GM12878 (cell line): ENCODE results near the gene GTF2F2. TPM values are rescaled to one million over a fixed set of nuclear protein-coding genes. Genes with fewer than 3 reads are reported as not detected.

Experiments
- CREM ChIP-seq: IDR thresholded peaks from 2 replicates; pipeline ENCODE4 v1.6.1; 2014; ENCODE audit warnings: antibody characterized with exemption, low read depth
- IKZF2 ChIP-seq, 2 experiments: fragments of 450-650 bp; IDR thresholded peaks; 2 replicates each; pipeline ENCODE4 v1.6.1; 2017; ENCODE audit warnings: mild to moderate bottlenecking in 2 of 2, moderate library complexity in 2 of 2
- KDM1A ChIP-seq: fragments of 200-600 bp; sonication (generic); IDR thresholded peaks from 2 replicates; pipeline ENCODE4 v1.6.1; 2016; ENCODE audit warnings: borderline replicate concordance
- LARP7 ChIP-seq: fragments of 450-650 bp; IDR thresholded peaks from 2 replicates; pipeline ENCODE4 v1.6.1; 2017; ENCODE audit warnings: mild to moderate bottlenecking
- MTA2 ChIP-seq: fragments of 450-650 bp; IDR thresholded peaks from 2 replicates; pipeline ENCODE4 v1.6.1; 2016; ENCODE audit warnings: low read depth, mild to moderate bottlenecking, moderate library complexity
- MTA3 ChIP-seq: IDR thresholded peaks from 2 replicates; pipeline ENCODE4 v1.6.1; 2012; ENCODE audit warnings: low read length, inconsistent platforms, borderline replicate concordance
- POU2F2 ChIP-seq: IDR thresholded peaks from 3 replicates; pipeline ENCODE4 v1.6.1; 2011; ENCODE audit warnings: low read depth, mild to moderate bottlenecking, low read length, borderline replicate concordance
- RELA ChIP-seq: fragments of 450-650 bp; IDR thresholded peaks from 2 replicates; pipeline ENCODE4 v1.8.0; 2014; ENCODE audit warnings: borderline replicate concordance; ENCODE audit not compliant: partially characterized antibody
- RUNX3 ChIP-seq: IDR thresholded peaks from 2 replicates; pipeline ENCODE4 v1.6.1; 2012; ENCODE audit warnings: low read length, inconsistent platforms
- SUPT20H ChIP-seq: IDR thresholded peaks from 2 replicates; pipeline ENCODE4 v1.6.1; 2011; ENCODE audit warnings: low read depth, mild to moderate bottlenecking, low read length, moderate library complexity, borderline replicate concordance; ENCODE audit not compliant: control insufficient read depth
- YY1 ChIP-seq: IDR thresholded peaks from 2 replicates; pipeline ENCODE4 v1.6.1; 2011; ENCODE audit warnings: low read depth, mild to moderate bottlenecking, low read length
- polyA plus RNA-seq, 11 experiments: library from polyadenylated mRNA; depleted of rRNA in 4 of 11; unstranded in 6 of 11; stranded (reverse) in 5 of 11; fragments of >200 nt; fragmentation: Nextera tagmentation in 4 of 11; fragmentation: Illumina TruSeq in 1 of 11; extraction: Ambion mirVana in 4 of 11; extraction: Trizol in 1 of 11; gene quantifications; 1 replicate in 1 of 11; 2 replicates in 10 of 11; pipeline versions ENCODE4 v1.2.1 to v1.2.3, GENCODE V29; 2011 to 2016; ENCODE audit warnings: inconsistent platforms in 2 of 11, missing spikeins in 2 of 11, low read depth in 1 of 11
- total RNA-seq, 4 experiments: library from RNA; depleted of rRNA in 3 of 4; stranded (reverse); fragments of >200 nt in 3 of 4; fragmentation: Illumina TruSeq in 1 of 4; extraction: Trizol in 1 of 4; gene quantifications; 2 replicates each; pipeline versions ENCODE4 v1.2.1 to v1.2.3, GENCODE V29; 2013 to 2021
- TF ChIP-seq, protein P1 (sequence below): IDR thresholded peaks from 2 replicates; pipeline ENCODE4 v1.6.1; 2011; ENCODE audit warnings: borderline replicate concordance, low read depth, mild to moderate bottlenecking, moderate library complexity, low read length; ENCODE audit not compliant: insufficient read depth, poor library complexity, severe bottlenecking
- TF ChIP-seq, protein P2 (sequence below): IDR thresholded peaks from 2 replicates; pipeline ENCODE4 v1.6.1; 2012; ENCODE audit warnings: improper control_type of control experiment, low read depth, low read length; ENCODE audit not compliant: insufficient replicate concordance
- TF ChIP-seq, protein P3 (sequence below): fragments of 450-650 bp; IDR thresholded peaks from 2 replicates; pipeline ENCODE4 v1.6.1; 2017; ENCODE audit warnings: antibody characterized with exemption, mild to moderate bottlenecking, moderate library complexity
- TF ChIP-seq, protein P4 (sequence below): IDR thresholded peaks from 2 replicates; pipeline ENCODE4 v1.6.1; 2011; ENCODE audit warnings: low read depth, mild to moderate bottlenecking, low read length, moderate library complexity, borderline replicate concordance; ENCODE audit errors: extremely low read depth

GTF2F2 gene
- total and polyA plus RNA-seq, 10 of the 15 experiments (the other 5 are each of a cell fraction or from before 2014, with no cell fraction given), result 14.5 to 30.8 (median 22.6) TPM

DNA sequence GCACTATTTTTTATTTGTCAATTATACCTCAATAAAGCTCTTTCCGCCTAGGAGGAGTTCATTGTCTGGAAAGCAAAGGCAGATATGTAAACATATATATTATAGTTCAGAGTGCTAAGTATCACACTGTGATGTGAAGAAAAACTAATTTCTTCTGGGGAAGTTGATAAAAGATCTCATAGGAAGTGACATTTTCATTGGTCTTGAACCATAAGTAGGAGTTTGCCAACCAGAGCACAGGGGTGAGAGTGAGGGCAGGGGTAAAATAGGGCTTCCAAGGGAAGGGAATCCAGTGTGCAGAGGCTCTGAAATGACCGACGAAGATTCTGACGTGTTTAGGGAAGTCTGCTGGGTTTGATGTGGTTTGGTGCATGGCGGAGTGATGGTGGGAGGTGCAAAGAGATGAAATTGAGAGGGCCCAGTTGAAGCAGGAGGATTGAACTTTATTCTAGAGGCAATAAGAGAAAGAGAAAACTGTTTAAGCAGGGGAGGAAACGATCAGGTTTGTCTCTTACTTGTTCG lies 780 bp upstream of the GTF2F2 start (continued):
- TF ChIP-seq, protein P1, sequence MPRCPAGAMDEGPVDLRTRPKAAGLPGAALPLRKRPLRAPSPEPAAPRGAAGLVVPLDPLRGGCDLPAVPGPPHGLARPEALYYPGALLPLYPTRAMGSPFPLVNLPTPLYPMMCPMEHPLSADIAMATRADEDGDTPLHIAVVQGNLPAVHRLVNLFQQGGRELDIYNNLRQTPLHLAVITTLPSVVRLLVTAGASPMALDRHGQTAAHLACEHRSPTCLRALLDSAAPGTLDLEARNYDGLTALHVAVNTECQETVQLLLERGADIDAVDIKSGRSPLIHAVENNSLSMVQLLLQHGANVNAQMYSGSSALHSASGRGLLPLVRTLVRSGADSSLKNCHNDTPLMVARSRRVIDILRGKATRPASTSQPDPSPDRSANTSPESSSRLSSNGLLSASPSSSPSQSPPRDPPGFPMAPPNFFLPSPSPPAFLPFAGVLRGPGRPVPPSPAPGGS, result no peak
- peak; percentile 91 for TF ChIP-seq RUNX3
- TF ChIP-seq, protein P2, sequence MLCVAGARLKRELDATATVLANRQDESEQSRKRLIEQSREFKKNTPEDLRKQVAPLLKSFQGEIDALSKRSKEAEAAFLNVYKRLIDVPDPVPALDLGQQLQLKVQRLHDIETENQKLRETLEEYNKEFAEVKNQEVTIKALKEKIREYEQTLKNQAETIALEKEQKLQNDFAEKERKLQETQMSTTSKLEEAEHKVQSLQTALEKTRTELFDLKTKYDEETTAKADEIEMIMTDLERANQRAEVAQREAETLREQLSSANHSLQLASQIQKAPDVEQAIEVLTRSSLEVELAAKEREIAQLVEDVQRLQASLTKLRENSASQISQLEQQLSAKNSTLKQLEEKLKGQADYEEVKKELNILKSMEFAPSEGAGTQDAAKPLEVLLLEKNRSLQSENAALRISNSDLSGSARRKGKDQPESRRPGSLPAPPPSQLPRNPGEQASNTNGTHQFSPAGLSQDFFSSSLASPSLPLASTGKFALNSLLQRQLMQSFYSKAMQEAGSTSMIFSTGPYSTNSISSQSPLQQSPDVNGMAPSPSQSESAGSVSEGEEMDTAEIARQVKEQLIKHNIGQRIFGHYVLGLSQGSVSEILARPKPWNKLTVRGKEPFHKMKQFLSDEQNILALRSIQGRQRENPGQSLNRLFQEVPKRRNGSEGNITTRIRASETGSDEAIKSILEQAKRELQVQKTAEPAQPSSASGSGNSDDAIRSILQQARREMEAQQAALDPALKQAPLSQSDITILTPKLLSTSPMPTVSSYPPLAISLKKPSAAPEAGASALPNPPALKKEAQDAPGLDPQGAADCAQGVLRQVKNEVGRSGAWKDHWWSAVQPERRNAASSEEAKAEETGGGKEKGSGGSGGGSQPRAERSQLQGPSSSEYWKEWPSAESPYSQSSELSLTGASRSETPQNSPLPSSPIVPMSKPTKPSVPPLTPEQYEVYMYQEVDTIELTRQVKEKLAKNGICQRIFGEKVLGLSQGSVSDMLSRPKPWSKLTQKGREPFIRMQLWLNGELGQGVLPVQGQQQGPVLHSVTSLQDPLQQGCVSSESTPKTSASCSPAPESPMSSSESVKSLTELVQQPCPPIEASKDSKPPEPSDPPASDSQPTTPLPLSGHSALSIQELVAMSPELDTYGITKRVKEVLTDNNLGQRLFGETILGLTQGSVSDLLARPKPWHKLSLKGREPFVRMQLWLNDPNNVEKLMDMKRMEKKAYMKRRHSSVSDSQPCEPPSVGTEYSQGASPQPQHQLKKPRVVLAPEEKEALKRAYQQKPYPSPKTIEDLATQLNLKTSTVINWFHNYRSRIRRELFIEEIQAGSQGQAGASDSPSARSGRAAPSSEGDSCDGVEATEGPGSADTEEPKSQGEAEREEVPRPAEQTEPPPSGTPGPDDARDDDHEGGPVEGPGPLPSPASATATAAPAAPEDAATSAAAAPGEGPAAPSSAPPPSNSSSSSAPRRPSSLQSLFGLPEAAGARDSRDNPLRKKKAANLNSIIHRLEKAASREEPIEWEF, result no peak
- TF ChIP-seq, protein P3, sequence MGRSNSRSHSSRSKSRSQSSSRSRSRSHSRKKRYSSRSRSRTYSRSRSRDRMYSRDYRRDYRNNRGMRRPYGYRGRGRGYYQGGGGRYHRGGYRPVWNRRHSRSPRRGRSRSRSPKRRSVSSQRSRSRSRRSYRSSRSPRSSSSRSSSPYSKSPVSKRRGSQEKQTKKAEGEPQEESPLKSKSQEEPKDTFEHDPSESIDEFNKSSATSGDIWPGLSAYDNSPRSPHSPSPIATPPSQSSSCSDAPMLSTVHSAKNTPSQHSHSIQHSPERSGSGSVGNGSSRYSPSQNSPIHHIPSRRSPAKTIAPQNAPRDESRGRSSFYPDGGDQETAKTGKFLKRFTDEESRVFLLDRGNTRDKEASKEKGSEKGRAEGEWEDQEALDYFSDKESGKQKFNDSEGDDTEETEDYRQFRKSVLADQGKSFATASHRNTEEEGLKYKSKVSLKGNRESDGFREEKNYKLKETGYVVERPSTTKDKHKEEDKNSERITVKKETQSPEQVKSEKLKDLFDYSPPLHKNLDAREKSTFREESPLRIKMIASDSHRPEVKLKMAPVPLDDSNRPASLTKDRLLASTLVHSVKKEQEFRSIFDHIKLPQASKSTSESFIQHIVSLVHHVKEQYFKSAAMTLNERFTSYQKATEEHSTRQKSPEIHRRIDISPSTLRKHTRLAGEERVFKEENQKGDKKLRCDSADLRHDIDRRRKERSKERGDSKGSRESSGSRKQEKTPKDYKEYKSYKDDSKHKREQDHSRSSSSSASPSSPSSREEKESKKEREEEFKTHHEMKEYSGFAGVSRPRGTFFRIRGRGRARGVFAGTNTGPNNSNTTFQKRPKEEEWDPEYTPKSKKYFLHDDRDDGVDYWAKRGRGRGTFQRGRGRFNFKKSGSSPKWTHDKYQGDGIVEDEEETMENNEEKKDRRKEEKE, result no peak
- TF ChIP-seq, protein P4, sequence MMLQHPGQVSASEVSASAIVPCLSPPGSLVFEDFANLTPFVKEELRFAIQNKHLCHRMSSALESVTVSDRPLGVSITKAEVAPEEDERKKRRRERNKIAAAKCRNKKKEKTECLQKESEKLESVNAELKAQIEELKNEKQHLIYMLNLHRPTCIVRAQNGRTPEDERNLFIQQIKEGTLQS, result no peak
- no peak for TF ChIP-seq RELA
- peak; percentile 87 for TF ChIP-seq YY1
- peak; percentile 49 for TF ChIP-seq CREM
- no peak for TF ChIP-seq LARP7
- TF ChIP-seq KDM1A, result no peak
- TF ChIP-seq SUPT20H, result no peak
- 0 out of 2 replicates have a peak, but pooled peaks have one; percentile 18 for TF ChIP-seq MTA3
- peak; percentile 37; the same call in 1 of the 2 replicates for TF ChIP-seq MTA2
- 0 out of 3 replicates have a peak, but pooled peaks have one; percentile 18 for TF ChIP-seq POU2F2
- peak; percentile 67 to 74; a peak in 3 of 4 replicates for TF ChIP-seq IKZF2 (IDR thresholded peaks at IDR 0.05)
